ENCODE results near the gene DEDD2. TPM values are rescaled to one million over a fixed set of nuclear protein-coding genes. Genes with fewer than 3 reads are reported as not detected.

The DEDD2 gene
- polyA plus RNA-seq, 1 of the 3 experiments (the other 2 are of a cell fraction), result 30.2 TPM

DNA sequence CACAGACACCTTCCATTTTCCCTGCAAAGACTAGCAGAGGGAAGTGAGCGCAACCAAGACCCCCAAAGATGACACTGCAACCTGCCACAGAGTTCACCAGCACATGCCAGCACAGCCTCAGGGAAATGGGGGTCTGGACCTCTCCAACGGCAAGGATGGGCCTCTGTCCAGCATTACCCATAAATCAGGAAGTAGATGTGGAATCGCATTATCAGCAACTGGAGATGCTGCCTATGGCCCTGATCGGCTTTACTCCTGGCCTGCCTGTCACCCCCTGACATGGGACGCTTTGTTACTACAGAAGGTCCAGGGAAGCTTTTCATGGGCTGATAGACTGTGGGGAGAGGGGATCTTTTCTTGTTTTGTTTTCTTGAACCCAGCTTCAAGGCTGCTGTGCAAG lies 43.8 kb downstream of the DEDD2 start:
- Histone ChIP-seq H3K4me1 (ENCODE audit: control insufficient read depth in 1 of 2, insufficient read depth in 2 of 2, low read depth in 1 of 2, low read length in 1 of 2) (peaks cover 0 to 11% of the 10 kb centered on the region in 2 experiments; a peak in 1 of 4 replicates), H4K20me1 (ENCODE audit: insufficient read depth) (no peaks in the 10 kb centered on the region), H3K9ac (no peak overlapping the region), H3K9me3 (no peaks in the 10 kb centered on the region), H3K4me3 (ENCODE audit: low read depth in 2 of 2, low read length in 1 of 2) (no peak overlapping the region), H3K4me2 (no peak overlapping the region), H2AFZ (ENCODE audit: low read depth) (no peak overlapping the region), H3F3A (replicated peaks; ENCODE audit: insufficient read depth) (peaks cover 11% of the 10 kb centered on the region), H3K36me3 (replicated peaks in 1 of 2; ENCODE audit: control insufficient read depth in 1 of 2, insufficient read depth in 2 of 2, low read length in 1 of 2) (no peaks in the 10 kb centered on the region), H3K27me3 (ENCODE audit: insufficient read depth) (peaks cover 25% of the 10 kb centered on the region), H3K27ac (ENCODE audit: low read depth in 2 of 2, low read length in 1 of 2) (no peak overlapping the region), H3K79me2 (ENCODE audit: insufficient read depth) (no peaks in the 10 kb centered on the region), H3K9me2 (no peaks in the 10 kb centered on the region)
- POLR2A ChIA-PET, result no interaction called here
- CTCF ChIA-PET, result interaction anchor here (3.9 kb wide), 1 partner anchor 42 kb away, joined by 28 read pairs; the partner anchor contains the start of gene POU2F2
- 81% methylated on average over 5 of the region's 5 CpGs for WGBS (ENCODE audit: low lambda C conversion rate)
- TF ChIP-seq, protein P1, sequence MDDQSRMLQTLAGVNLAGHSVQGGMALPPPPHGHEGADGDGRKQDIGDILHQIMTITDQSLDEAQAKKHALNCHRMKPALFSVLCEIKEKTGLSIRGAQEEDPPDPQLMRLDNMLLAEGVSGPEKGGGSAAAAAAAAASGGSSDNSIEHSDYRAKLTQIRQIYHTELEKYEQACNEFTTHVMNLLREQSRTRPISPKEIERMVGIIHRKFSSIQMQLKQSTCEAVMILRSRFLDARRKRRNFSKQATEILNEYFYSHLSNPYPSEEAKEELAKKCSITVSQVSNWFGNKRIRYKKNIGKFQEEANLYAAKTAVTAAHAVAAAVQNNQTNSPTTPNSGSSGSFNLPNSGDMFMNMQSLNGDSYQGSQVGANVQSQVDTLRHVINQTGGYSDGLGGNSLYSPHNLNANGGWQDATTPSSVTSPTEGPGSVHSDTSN (IDR thresholded peaks at IDR 0.05), result no peak
- TF ChIP-seq FOSL2 (IDR thresholded peaks at IDR 0.05; ENCODE audit: borderline replicate concordance, low read depth) (no peak), TEAD4 (IDR thresholded peaks at IDR 0.05; ENCODE audit: borderline replicate concordance, insufficient read depth) (no peak), RFX5 (IDR thresholded peaks at IDR 0.05; ENCODE audit: low read length) (no peak), ELF1 (IDR thresholded peaks at IDR 0.05) (no peak), FOXM1 (IDR thresholded peaks at IDR 0.05; ENCODE audit: low read depth) (no peak), YY1 (IDR thresholded peaks at IDR 0.05; ENCODE audit: low read depth) (no peak), MXI1 (IDR thresholded peaks at IDR 0.05; ENCODE audit: low read depth, low read length) (no peak), RAD21 (IDR thresholded peaks at IDR 0.05; ENCODE audit: low read length) (no peak)
- TF ChIP-seq, protein P2, sequence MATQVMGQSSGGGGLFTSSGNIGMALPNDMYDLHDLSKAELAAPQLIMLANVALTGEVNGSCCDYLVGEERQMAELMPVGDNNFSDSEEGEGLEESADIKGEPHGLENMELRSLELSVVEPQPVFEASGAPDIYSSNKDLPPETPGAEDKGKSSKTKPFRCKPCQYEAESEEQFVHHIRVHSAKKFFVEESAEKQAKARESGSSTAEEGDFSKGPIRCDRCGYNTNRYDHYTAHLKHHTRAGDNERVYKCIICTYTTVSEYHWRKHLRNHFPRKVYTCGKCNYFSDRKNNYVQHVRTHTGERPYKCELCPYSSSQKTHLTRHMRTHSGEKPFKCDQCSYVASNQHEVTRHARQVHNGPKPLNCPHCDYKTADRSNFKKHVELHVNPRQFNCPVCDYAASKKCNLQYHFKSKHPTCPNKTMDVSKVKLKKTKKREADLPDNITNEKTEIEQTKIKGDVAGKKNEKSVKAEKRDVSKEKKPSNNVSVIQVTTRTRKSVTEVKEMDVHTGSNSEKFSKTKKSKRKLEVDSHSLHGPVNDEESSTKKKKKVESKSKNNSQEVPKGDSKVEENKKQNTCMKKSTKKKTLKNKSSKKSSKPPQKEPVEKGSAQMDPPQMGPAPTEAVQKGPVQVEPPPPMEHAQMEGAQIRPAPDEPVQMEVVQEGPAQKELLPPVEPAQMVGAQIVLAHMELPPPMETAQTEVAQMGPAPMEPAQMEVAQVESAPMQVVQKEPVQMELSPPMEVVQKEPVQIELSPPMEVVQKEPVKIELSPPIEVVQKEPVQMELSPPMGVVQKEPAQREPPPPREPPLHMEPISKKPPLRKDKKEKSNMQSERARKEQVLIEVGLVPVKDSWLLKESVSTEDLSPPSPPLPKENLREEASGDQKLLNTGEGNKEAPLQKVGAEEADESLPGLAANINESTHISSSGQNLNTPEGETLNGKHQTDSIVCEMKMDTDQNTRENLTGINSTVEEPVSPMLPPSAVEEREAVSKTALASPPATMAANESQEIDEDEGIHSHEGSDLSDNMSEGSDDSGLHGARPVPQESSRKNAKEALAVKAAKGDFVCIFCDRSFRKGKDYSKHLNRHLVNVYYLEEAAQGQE (IDR thresholded peaks at IDR 0.05; ENCODE audit: low read depth, low read length), result no peak
- TF ChIP-seq, protein P3, sequence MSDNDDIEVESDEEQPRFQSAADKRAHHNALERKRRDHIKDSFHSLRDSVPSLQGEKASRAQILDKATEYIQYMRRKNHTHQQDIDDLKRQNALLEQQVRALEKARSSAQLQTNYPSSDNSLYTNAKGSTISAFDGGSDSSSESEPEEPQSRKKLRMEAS (IDR thresholded peaks at IDR 0.05; ENCODE audit: low read depth), result no peak
- DNase-seq, result no peak

DNA sequence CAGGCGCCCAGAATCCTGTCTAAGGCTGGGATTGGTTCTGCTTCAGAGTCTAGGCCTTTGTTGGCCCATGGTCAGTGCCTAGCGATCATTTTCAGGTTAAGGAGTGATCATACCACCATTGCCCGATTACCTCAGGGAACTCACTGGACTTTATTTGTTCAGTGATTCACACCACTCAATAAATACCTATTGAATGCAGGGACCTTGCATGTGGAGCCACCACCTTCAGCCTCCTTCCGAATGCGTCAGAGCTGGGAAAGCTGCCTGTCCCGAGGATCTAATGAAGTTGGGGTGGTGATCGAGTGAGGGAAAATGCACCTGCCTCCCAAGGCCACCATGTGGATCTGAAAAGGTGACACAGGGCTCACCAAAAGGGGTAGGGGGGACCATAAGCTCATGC lies 45.2 kb downstream of the DEDD2 start:
- Histone ChIP-seq H2AFZ (ENCODE audit: low read depth) (no peak overlapping the region), H4K20me1 (ENCODE audit: insufficient read depth) (no peaks in the 10 kb centered on the region), H3K9ac (no peak overlapping the region), H3K4me2 (no peak overlapping the region), H3K9me2 (no peaks in the 10 kb centered on the region), H3K27ac (ENCODE audit: low read depth in 2 of 2, low read length in 1 of 2) (no peak overlapping the region), H3K27me3 (ENCODE audit: insufficient read depth) (peaks cover 10% of the 10 kb centered on the region; the same call in 1 of the 2 replicates), H3K4me1 (ENCODE audit: control insufficient read depth in 1 of 2, insufficient read depth in 2 of 2, low read depth in 1 of 2, low read length in 1 of 2) (peaks cover 0 to 8% of the 10 kb centered on the region in 2 experiments; a peak in 1 of 4 replicates), H3K36me3 (replicated peaks in 1 of 2; ENCODE audit: control insufficient read depth in 1 of 2, insufficient read depth in 2 of 2, low read length in 1 of 2) (no peaks in the 10 kb centered on the region), H3K9me3 (no peaks in the 10 kb centered on the region), H3F3A (replicated peaks; ENCODE audit: insufficient read depth) (peaks cover 1% of the 10 kb centered on the region), H3K4me3 (ENCODE audit: low read depth in 2 of 2, low read length in 1 of 2) (no peak overlapping the region), H3K79me2 (ENCODE audit: insufficient read depth) (no peaks in the 10 kb centered on the region)
- POLR2A ChIA-PET, result no interaction called here
- CTCF ChIA-PET, result interaction anchor here (1.3 kb wide), 2 partner anchors 40 to 63 kb away, joined by 3 to 4 read pairs; no protein-coding TSS in a partner anchor
- WGBS (ENCODE audit: low lambda C conversion rate), result 66% methylated on average over 7 of the region's 7 CpGs
- DNase-seq, result no peak
- TF ChIP-seq MXI1 (IDR thresholded peaks at IDR 0.05; ENCODE audit: low read depth, low read length) (no peak), POLR2AphosphoS5 (IDR thresholded peaks at IDR 0.05; ENCODE audit: low read depth, low read length) (no peak), SIN3A (IDR thresholded peaks at IDR 0.05; ENCODE audit: borderline replicate concordance, low read depth, low read length) (no peak), GABPA (IDR thresholded peaks at IDR 0.05; ENCODE audit: low read depth) (no peak), EZH2phosphoT487 (IDR thresholded peaks at IDR 0.05; ENCODE audit: borderline replicate concordance, low read depth) (no peak), NFIC (IDR thresholded peaks at IDR 0.05; ENCODE audit: borderline replicate concordance) (no peak), TEAD4 (IDR thresholded peaks at IDR 0.05; ENCODE audit: borderline replicate concordance, insufficient read depth) (no peak)
- TF ChIP-seq, protein P4, sequence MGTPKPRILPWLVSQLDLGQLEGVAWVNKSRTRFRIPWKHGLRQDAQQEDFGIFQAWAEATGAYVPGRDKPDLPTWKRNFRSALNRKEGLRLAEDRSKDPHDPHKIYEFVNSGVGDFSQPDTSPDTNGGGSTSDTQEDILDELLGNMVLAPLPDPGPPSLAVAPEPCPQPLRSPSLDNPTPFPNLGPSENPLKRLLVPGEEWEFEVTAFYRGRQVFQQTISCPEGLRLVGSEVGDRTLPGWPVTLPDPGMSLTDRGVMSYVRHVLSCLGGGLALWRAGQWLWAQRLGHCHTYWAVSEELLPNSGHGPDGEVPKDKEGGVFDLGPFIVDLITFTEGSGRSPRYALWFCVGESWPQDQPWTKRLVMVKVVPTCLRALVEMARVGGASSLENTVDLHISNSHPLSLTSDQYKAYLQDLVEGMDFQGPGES (IDR thresholded peaks at IDR 0.05; ENCODE audit: low read depth, low read length), result no peak
- TF ChIP-seq, protein P5, sequence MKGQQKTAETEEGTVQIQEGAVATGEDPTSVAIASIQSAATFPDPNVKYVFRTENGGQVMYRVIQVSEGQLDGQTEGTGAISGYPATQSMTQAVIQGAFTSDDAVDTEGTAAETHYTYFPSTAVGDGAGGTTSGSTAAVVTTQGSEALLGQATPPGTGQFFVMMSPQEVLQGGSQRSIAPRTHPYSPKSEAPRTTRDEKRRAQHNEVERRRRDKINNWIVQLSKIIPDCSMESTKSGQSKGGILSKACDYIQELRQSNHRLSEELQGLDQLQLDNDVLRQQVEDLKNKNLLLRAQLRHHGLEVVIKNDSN (IDR thresholded peaks at IDR 0.05; ENCODE audit: borderline replicate concordance, low read depth), result no peak
